Activated CD4-positive, alpha-beta T cell treated with anti-CD3 and anti-CD28 coated beads, Interleukin-2, amount 10 ng/mL, durations not matched to agents 7 days and 5 days (primary cell): ENCODE data around the gene RESF1. TPM values are rescaled to one million over a fixed set of nuclear protein-coding genes. Genes with fewer than 3 reads are reported as not detected.

Experiments used
- CTCF ChIA-PET: fragments of 350-600 bp; sonication (Branson Sonifier 250); formaldehyde crosslinking; loops from one replicate; lab custom pipeline; 2021; ENCODE audit warnings: antibody characterized with exemption; lab: Charles Lee
- POLR2A ChIA-PET: fragments of 350-600 bp; sonication (Branson Sonifier 250); formaldehyde crosslinking; loops from one replicate; lab custom pipeline; 2021; ENCODE audit warnings: antibody characterized with exemption; lab: Charles Lee
- DNase-seq: peaks from one replicate; pipeline ENCODE4 v3.0.0-alpha.2; 2020
- H3K27ac Mint-ChIP-seq: one replicate; pipeline ENCODE4 v1.8.0; 2021; ENCODE audit warnings: mild to moderate bottlenecking, moderate library complexity, mixed read lengths
- H3K27me3 Mint-ChIP-seq: one replicate; pipeline ENCODE4 v1.8.0; 2021; ENCODE audit warnings: mixed read lengths
- H3K36me3 Mint-ChIP-seq: one replicate; pipeline ENCODE4 v1.8.0; 2021; ENCODE audit warnings: low read depth, mixed read lengths
- H3K4me1 Mint-ChIP-seq: one replicate; pipeline ENCODE4 v1.8.0; 2021; ENCODE audit warnings: mixed read lengths
- H3K4me3 Mint-ChIP-seq: one replicate; pipeline ENCODE4 v1.8.0; 2021; ENCODE audit warnings: mild to moderate bottlenecking, moderate library complexity, mixed read lengths
- H3K9me3 Mint-ChIP-seq: one replicate; pipeline ENCODE4 v1.8.0; 2021; ENCODE audit warnings: mixed read lengths
- total RNA-seq, 2 experiments: library from RNA; stranded (reverse); gene quantifications; one replicate each; pipeline ENCODE4 v1.2.3, GENCODE V29; 2021

The RESF1 gene
- total RNA-seq, 2 experiments from 2014 or later: 137 to 183 TPM

DNA sequence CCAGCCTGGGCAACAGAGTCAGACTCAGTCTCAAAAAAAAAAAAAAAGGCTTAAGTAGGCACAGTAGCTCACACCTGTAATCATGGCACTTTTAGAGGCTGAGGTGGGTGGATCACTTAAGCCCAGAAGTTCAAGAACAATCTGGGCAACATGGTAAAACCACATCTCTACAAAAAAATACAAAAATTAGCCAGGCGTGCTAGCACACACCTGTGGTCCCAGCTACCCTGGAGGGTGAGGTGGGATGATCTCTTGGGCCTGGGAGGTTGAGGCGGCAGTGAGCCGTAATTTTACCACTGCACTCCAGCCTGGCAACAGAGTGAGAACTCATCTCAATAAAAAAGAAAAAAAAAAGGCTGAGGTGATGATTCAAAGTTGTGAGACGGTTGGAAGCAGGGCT lies 9.1 kb upstream of the RESF1 start:
- no peak overlapping the region for H3K27ac Mint-ChIP-seq
- ChIA-PET CTCF (interaction anchor here (0.6 to 1.7 kb wide), 7 partner anchors 8 to 291 kb away, joined by 3 to 5 read pairs (median 3); partner anchors contain the start of gene ETFBKMT), POLR2A (no interaction called here)
- H3K27me3 Mint-ChIP-seq: no peaks in the 10 kb centered on the region
- H3K4me1 Mint-ChIP-seq: peaks cover 5% of the 10 kb centered on the region
- peaks cover 48% of the 10 kb centered on the region for H3K36me3 Mint-ChIP-seq
- DNase-seq: no peak
- H3K9me3 Mint-ChIP-seq: peaks cover 43% of the 10 kb centered on the region
- no peak overlapping the region for H3K4me3 Mint-ChIP-seq

GRCh38 chr12:31950492-31950891 lies 8.7 kb upstream of the RESF1 start:
- H3K4me1 Mint-ChIP-seq: peaks cover 9% of the 10 kb centered on the region
- no peak overlapping the region for H3K27ac Mint-ChIP-seq
- no peak overlapping the region for H3K4me3 Mint-ChIP-seq
- ChIA-PET CTCF (interaction anchor here (0.6 to 1.7 kb wide), 6 partner anchors 10 to 291 kb away, joined by 3 to 5 read pairs (median 4); partner anchors contain the start of gene ETFBKMT), POLR2A (no interaction called here)
- no peaks in the 10 kb centered on the region for H3K27me3 Mint-ChIP-seq
- peaks cover 43% of the 10 kb centered on the region for H3K9me3 Mint-ChIP-seq
- peaks cover 52% of the 10 kb centered on the region for H3K36me3 Mint-ChIP-seq
- no peak for DNase-seq

DNA sequence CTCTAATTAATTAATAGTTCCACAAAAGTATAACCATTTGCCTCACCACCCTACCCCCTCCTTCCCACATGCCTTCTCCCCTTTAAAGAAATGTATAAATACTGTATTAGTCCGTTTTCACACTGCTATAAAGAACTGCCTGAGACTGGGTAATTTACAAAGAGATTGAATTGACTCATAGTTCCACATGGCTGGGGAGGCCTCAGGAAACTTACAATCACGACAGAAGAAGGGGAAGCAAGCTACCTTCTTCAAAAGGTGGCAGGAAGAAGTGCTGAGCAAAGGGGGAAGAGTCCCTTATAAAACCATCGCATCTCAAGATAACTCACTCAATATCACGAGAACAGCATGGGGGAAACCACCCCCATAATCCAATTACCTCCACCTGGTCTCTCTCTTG lies 8.2 kb upstream of the RESF1 start:
- no peak overlapping the region for H3K27ac Mint-ChIP-seq

DNA sequence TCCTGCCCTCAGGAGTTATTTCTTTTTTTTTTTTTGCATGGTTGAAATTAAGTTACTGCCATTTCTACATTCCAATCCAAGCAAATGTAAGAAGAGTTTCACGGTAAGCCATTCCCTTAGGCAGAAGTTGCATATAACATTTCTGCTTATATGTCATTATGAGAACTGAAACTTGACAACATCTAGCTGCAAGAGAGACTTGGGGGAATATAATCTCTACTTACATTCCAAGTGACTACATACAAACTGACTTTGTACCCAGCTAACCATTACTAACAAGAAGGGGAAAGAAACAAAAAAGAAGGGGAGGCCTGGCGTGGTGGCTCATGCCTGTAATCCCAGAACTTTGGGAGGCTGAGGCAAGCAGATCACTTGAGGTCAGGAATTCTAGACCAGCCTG lies 7.3 kb upstream of the RESF1 start:
- no peaks in the 10 kb centered on the region for H3K27me3 Mint-ChIP-seq
- ChIA-PET POLR2A (no interaction called here), CTCF (no interaction called here)
- H3K27ac Mint-ChIP-seq: no peak overlapping the region
- peaks cover 16% of the 10 kb centered on the region for H3K4me1 Mint-ChIP-seq
- H3K36me3 Mint-ChIP-seq: peaks cover 57% of the 10 kb centered on the region
- H3K9me3 Mint-ChIP-seq: peaks cover 40% of the 10 kb centered on the region
- DNase-seq: no peak
- no peak overlapping the region for H3K4me3 Mint-ChIP-seq

More for the DNA sequence above, 8.2 kb upstream of the RESF1 start:
- H3K27me3 Mint-ChIP-seq: no peaks in the 10 kb centered on the region
- POLR2A ChIA-PET: no interaction called here
- DNase-seq: no peak
- peaks cover 13% of the 10 kb centered on the region for H3K4me1 Mint-ChIP-seq
- H3K4me3 Mint-ChIP-seq: no peak overlapping the region
- H3K36me3 Mint-ChIP-seq: peaks cover 52% of the 10 kb centered on the region
- CTCF ChIA-PET: interaction anchor here (0.6 to 1.7 kb wide), 3 partner anchors 11 to 27 kb away, joined by 3 to 4 read pairs (median 3); no protein-coding TSS in a partner anchor
- H3K9me3 Mint-ChIP-seq: peaks cover 38% of the 10 kb centered on the region

- no peak for DNase-seq
- Mint-ChIP-seq H3K36me3 (peaks cover 58% of the 10 kb centered on the region), H3K9me3 (peaks cover 40% of the 10 kb centered on the region), H3K27me3 (no peaks in the 10 kb centered on the region), H3K4me1 (peaks cover 19% of the 10 kb centered on the region), H3K4me3 (no peak overlapping the region), H3K27ac (no peak overlapping the region)
- CTCF ChIA-PET: no interaction called here
- POLR2A ChIA-PET: no interaction called here
Observed at GRCh38 chr12:31952418-31952817, 6.8 kb upstream of the RESF1 start.

- peak overlapping the region; percentile 28 for H3K27ac Mint-ChIP-seq
- H3K27me3 Mint-ChIP-seq: no peaks in the 10 kb centered on the region
- H3K9me3 Mint-ChIP-seq: peaks cover 23% of the 10 kb centered on the region
- peaks cover 33% of the 10 kb centered on the region for H3K4me1 Mint-ChIP-seq
- ChIA-PET POLR2A (no interaction called here), CTCF (interaction anchor here (0.6 to 0.7 kb wide), 3 partner anchors 42 to 801 kb away, joined by 3 read pairs; no protein-coding TSS in a partner anchor)
- no peak overlapping the region for H3K4me3 Mint-ChIP-seq
- H3K36me3 Mint-ChIP-seq: peaks cover 52% of the 10 kb centered on the region
- DNase-seq: no peak
Observed at GRCh38 chr12:31954925-31955858, 4.0 kb upstream of the RESF1 start.

GRCh38 chr12:31958569-31959160 lies 550 bp upstream of the RESF1 start:
- Mint-ChIP-seq H3K27ac (peak overlapping the region; percentile 92), H3K4me1 (peaks cover 59% of the 10 kb centered on the region), H3K4me3 (peak overlapping the region; percentile 79), H3K27me3 (no peaks in the 10 kb centered on the region), H3K36me3 (peaks cover 71% of the 10 kb centered on the region), H3K9me3 (peaks cover 18% of the 10 kb centered on the region)
- ChIA-PET POLR2A (interaction anchor here (0.5 to 0.7 kb wide), 2 partner anchors 33 to 59 kb away, joined by 4 to 5 read pairs; no protein-coding TSS in a partner anchor), CTCF (interaction anchor here (1.2 to 2.5 kb wide), 4 partner anchors 9 to 66 kb away, joined by 3 to 10 read pairs (median 3); no protein-coding TSS in a partner anchor)
- no peak for DNase-seq

GRCh38 chr12:31959701-31960391 lies 631 bp downstream of the RESF1 start:
- H3K27me3 Mint-ChIP-seq: no peaks in the 10 kb centered on the region
- DNase-seq: peak; percentile 76
- POLR2A ChIA-PET: interaction anchor here (0.5 to 1.4 kb wide), 5 partner anchors 18 to 307 kb away, joined by 3 to 9 read pairs (median 4); no protein-coding TSS in a partner anchor
- H3K4me1 Mint-ChIP-seq: peaks cover 68% of the 10 kb centered on the region
- H3K36me3 Mint-ChIP-seq: peaks cover 80% of the 10 kb centered on the region
- H3K9me3 Mint-ChIP-seq: peaks cover 26% of the 10 kb centered on the region
- H3K4me3 Mint-ChIP-seq: peak overlapping the region; percentile 90
- H3K27ac Mint-ChIP-seq: peak overlapping the region; percentile 99
- CTCF ChIA-PET: interaction anchor here (0.5 to 2.5 kb wide), 12 partner anchors 14 to 277 kb away, joined by 3 to 10 read pairs (median 3); no protein-coding TSS in a partner anchor

GRCh38 chr12:31961137-31961536 lies 1.9 kb downstream of the RESF1 start:
- Mint-ChIP-seq H3K4me1 (peaks cover 70% of the 10 kb centered on the region), H3K27ac (peak overlapping the region; percentile 99), H3K27me3 (no peaks in the 10 kb centered on the region), H3K36me3 (peaks cover 82% of the 10 kb centered on the region), H3K4me3 (peak overlapping the region; percentile 90), H3K9me3 (peaks cover 32% of the 10 kb centered on the region)
- ChIA-PET POLR2A (interaction anchor here (0.7 kb wide), 1 partner anchor 202 kb away, joined by 3 read pairs; no protein-coding TSS in a partner anchor), CTCF (interaction anchor here (0.6 to 1.7 kb wide), 7 partner anchors 15 to 351 kb away, joined by 3 to 4 read pairs (median 3); no protein-coding TSS in a partner anchor)
- DNase-seq: no peak

DNA sequence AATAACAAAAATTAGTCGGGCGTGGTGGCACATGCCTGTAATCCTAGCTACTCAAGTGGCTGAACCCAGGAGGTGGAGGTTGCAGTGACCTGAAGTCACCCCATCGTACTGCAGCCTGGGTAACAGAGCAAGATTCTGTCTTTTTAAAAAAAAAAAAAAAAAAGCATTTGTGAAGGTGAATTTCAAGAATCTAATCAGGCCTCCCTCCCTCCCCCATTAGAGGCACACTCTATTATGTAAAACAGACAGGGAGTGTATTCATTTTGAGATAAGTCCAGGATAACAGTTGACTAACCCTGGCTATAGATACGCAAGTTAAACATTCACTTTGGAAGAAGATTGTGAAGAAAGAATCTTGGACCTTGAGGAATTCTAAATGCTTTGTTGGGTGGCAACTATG lies 2.9 kb downstream of the RESF1 start:
- H3K27me3 Mint-ChIP-seq: no peaks in the 10 kb centered on the region
- POLR2A ChIA-PET: no interaction called here
- peaks cover 33% of the 10 kb centered on the region for H3K9me3 Mint-ChIP-seq
- peaks cover 76% of the 10 kb centered on the region for H3K4me1 Mint-ChIP-seq
- CTCF ChIA-PET: interaction anchor here (0.6 to 1.3 kb wide), 3 partner anchors 19 to 172 kb away, joined by 3 to 4 read pairs (median 3); no protein-coding TSS in a partner anchor
- H3K27ac Mint-ChIP-seq: peak overlapping the region; percentile 99
- DNase-seq: no peak
- H3K36me3 Mint-ChIP-seq: peaks cover 84% of the 10 kb centered on the region
- peak overlapping the region; percentile 90 for H3K4me3 Mint-ChIP-seq

DNA sequence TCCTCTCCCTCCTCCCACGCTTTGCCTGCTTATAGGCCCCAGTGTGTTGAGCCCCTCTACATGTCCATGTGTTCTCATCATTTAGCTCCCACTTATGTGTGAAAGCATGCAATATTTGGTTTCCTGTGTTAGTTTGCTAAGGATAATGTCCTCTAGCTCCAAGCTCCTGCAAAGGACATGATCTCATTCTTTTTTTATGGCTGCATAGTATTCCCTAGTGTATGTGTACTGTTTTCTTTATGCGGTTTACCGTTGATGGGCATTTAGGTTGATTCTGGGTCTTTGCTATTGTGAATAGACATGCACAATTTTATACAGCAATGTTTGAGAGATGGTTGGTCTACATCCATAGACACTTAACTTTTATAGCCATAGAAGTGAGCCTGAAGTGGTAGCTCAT lies 5.1 kb downstream of the RESF1 start:
- no peaks in the 10 kb centered on the region for H3K27me3 Mint-ChIP-seq

GRCh38 chr12:31965090-31965489 lies 5.9 kb downstream of the RESF1 start:
- no peak for DNase-seq
- peaks cover 71% of the 10 kb centered on the region for H3K4me1 Mint-ChIP-seq
- H3K36me3 Mint-ChIP-seq: peaks cover 94% of the 10 kb centered on the region
- H3K27ac Mint-ChIP-seq: peak overlapping the region; percentile 72
- peaks cover 38% of the 10 kb centered on the region for H3K9me3 Mint-ChIP-seq
- H3K27me3 Mint-ChIP-seq: no peaks in the 10 kb centered on the region
- ChIA-PET CTCF (interaction anchor here (0.6 to 1.2 kb wide), 4 partner anchors 29 to 312 kb away, joined by 3 read pairs; no protein-coding TSS in a partner anchor), POLR2A (no interaction called here)
- H3K4me3 Mint-ChIP-seq: peak overlapping the region; percentile 43

More for the DNA sequence above, 5.1 kb downstream of the RESF1 start:
- Mint-ChIP-seq H3K4me3 (no peak overlapping the region), H3K4me1 (peaks cover 71% of the 10 kb centered on the region), H3K9me3 (peaks cover 38% of the 10 kb centered on the region), H3K36me3 (peaks cover 89% of the 10 kb centered on the region), H3K27ac (peak overlapping the region; percentile 31)
- DNase-seq: no peak
- ChIA-PET CTCF (interaction anchor here (0.9 to 1.2 kb wide), 3 partner anchors 12 to 311 kb away, joined by 3 read pairs; no protein-coding TSS in a partner anchor), POLR2A (no interaction called here)
